H1 (cell line): Measurements from ENCODE around the gene DCDC2C. TPM values are rescaled to one million over a fixed set of nuclear protein-coding genes. Genes with fewer than 3 reads are reported as not detected.

Experiments used
- BRCA1 ChIP-seq: IDR thresholded peaks from 2 replicates; pipeline ENCODE4 v1.6.1; 2012; ENCODE audit warnings: low read depth, low read length, improper control_type of control experiment
- CREB1 ChIP-seq: IDR thresholded peaks from 2 replicates; pipeline ENCODE4 v1.6.1; 2012; ENCODE audit warnings: inconsistent platforms
- E2F6 ChIP-seq: IDR thresholded peaks from 2 replicates; pipeline ENCODE4 v1.6.1; 2012; ENCODE audit warnings: inconsistent platforms
- EP300 ChIP-seq, 2 experiments: IDR thresholded peaks; 1 replicate in 1 of 2; 2 replicates in 1 of 2; pipeline ENCODE4 v1.6.1; 2011 to 2012; ENCODE audit warnings: low read depth in 2 of 2, low read length in 2 of 2, mild to moderate bottlenecking in 2 of 2, borderline replicate concordance in 1 of 2, inconsistent platforms in 1 of 2, moderate library complexity in 1 of 2
- GABPA ChIP-seq: IDR thresholded peaks from 2 replicates; pipeline ENCODE4 v1.6.1; 2011; ENCODE audit warnings: mild to moderate bottlenecking, low read length, moderate library complexity, borderline replicate concordance; ENCODE audit not compliant: insufficient read depth
- GTF2F1 ChIP-seq: IDR thresholded peaks from 2 replicates; pipeline ENCODE4 v1.6.1; 2012; ENCODE audit warnings: low read depth, low read length, improper control_type of control experiment, borderline replicate concordance
- HDAC2 ChIP-seq, 2 experiments: fragments of 300-600 bp in 1 of 2; sonication (generic) in 1 of 2; IDR thresholded peaks; 2 replicates each; pipeline ENCODE4 v1.6.1; 2011 to 2012; ENCODE audit warnings: low read depth in 2 of 2, low read length in 2 of 2, mild to moderate bottlenecking in 2 of 2, moderate library complexity in 2 of 2, borderline replicate concordance in 1 of 2, inconsistent platforms in 1 of 2
- MAFK ChIP-seq: IDR thresholded peaks from 2 replicates; pipeline ENCODE4 v1.6.1; 2012; ENCODE audit warnings: low read depth, mild to moderate bottlenecking, improper control_type of control experiment, low read length
- MAX ChIP-seq: IDR thresholded peaks from 2 replicates; pipeline ENCODE4 v1.6.1; 2012; ENCODE audit warnings: inconsistent platforms
- polyA plus RNA-seq, 7 experiments: library from polyadenylated mRNA; depleted of rRNA in 3 of 7; stranded (reverse) in 5 of 7; unstranded in 2 of 7; fragments of >200 nt in 5 of 7; fragments of 200-250 nt in 2 of 7; gene quantifications; 1 replicate in 5 of 7; 2 replicates in 1 of 7; 4 replicates in 1 of 7; pipeline versions ENCODE4 v1.2.1 to v1.2.3, GENCODE V29; 2011 to 2013; ENCODE audit warnings: missing spikeins in 2 of 7, mixed read lengths in 2 of 7
- total RNA-seq: library from RNA; stranded (reverse); fragmentation: NEBNext Ultra II Directional; extraction: Animal tissue kit (Norgen Biotek cat#: 25700); gene quantifications from 2 replicates; pipeline ENCODE4 v1.2.1, GENCODE V29; 2021

The DCDC2C gene
- total and polyA plus RNA-seq, 2 of the 8 experiments (the other 6 are each of a cell fraction or from before 2014, with no cell fraction given): 0.50 TPM; not detected in 1

GRCh38 chr2:3718679-3719078 is 15.3 kb downstream of the DCDC2C start (continued):
- TF ChIP-seq E2F6: no peak
- no peak for TF ChIP-seq BRCA1
- no peak for TF ChIP-seq GABPA
- TF ChIP-seq GTF2F1: no peak
- no peak for TF ChIP-seq EP300 (IDR thresholded peaks at IDR 0.05; ENCODE audit: borderline replicate concordance in 1 of 2, low read depth in 2 of 2, low read length in 2 of 2)
- no peak for TF ChIP-seq HDAC2 (IDR thresholded peaks at IDR 0.05; ENCODE audit: borderline replicate concordance in 1 of 2, low read depth in 2 of 2, low read length in 2 of 2)
- TF ChIP-seq CREB1: no peak
- no peak for TF ChIP-seq MAX
- no peak for TF ChIP-seq MAFK
